ENCODE results near the gene DHRS3.

DNA sequence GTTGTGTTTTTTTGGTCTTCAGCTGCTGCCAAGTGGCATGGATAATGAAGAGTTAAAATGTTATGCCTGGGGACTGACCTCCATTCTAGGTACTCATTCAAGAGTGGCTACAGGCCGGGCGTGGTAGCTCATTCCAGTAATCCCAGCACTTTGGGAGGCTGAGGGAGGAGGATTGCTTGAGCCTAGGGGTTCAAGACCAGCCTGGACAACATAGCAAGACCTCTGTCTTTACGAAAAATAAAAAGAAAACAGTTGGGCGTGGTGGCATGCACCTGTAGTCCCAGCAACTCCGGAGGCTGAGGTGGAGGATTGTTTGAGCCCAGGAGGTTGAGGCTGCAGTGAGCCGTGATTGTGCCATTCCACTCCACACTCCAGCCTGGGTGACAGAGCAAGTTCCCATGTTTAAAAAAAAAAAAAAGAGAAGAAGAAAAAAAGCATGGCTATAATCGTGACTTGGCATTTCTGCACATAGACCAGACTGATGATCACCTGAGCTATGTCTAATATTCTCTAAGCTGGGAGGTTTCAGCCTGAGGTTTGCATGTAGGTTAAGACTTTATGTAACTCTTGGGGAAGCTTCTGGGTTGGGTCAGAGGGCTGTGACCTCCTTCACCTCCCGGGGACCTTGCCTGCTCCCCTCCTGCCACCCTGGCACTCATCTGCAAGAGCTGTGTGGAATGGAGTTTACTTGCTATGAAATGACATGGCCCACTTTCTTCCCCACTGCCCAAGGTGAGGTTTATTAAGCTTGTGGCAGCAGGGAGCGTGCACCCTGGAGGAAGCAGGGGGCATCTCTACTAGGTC lies 51.3 kb downstream of the DHRS3 start:
- no peak for TF ChIP-seq CTCF (IDR thresholded peaks at IDR 0.05; ENCODE audit: low read depth, low read length)
- no peak for TF ChIP-seq EZH2phosphoT487 (IDR thresholded peaks at IDR 0.05; ENCODE audit: low read depth)
